H9 (cell line): Measurements from ENCODE around the gene HLA-F. TPM values are rescaled to one million over a fixed set of nuclear protein-coding genes. Genes with fewer than 3 reads are reported as not detected.

ENCODE experiments used
- DNase-seq: peaks from one replicate; pipeline ENCODE4 v3.0.0-alpha.2; 2017
- H2AFZ ChIP-seq: one replicate; pipeline ENCODE4 v1.6.1; 2013; ENCODE audit warnings: mild to moderate bottlenecking, low read length, control low read depth, moderate library complexity
- H2AK5ac ChIP-seq: 2 replicates; pipeline ENCODE4 v1.6.1; 2013; ENCODE audit warnings: low read length, control low read depth, mixed read lengths; ENCODE audit not compliant: insufficient read length
- H2BK120ac ChIP-seq: one replicate; pipeline ENCODE4 v1.6.1; 2013; ENCODE audit warnings: low read depth, mild to moderate bottlenecking, low read length, control low read depth, inconsistent platforms; ENCODE audit not compliant: poor library complexity, severe bottlenecking
- H2BK12ac ChIP-seq: 2 replicates; pipeline ENCODE4 v1.6.1; 2013; ENCODE audit warnings: low read length, control low read depth, mixed read lengths, low read depth; ENCODE audit not compliant: insufficient read length
- H2BK15ac ChIP-seq: 2 replicates; pipeline ENCODE4 v1.6.1; 2013; ENCODE audit warnings: low read depth, low read length, control low read depth
- H2BK20ac ChIP-seq: one replicate; pipeline ENCODE4 v1.6.1; 2013; ENCODE audit warnings: low read depth, mild to moderate bottlenecking, low read length, control low read depth, inconsistent platforms; ENCODE audit not compliant: poor library complexity, severe bottlenecking
- H2BK5ac ChIP-seq: 2 replicates; pipeline ENCODE4 v1.6.1; 2013; ENCODE audit warnings: low read length, control low read depth, mixed read lengths; ENCODE audit not compliant: insufficient read length
- H3K14ac ChIP-seq: 2 replicates; pipeline ENCODE4 v1.6.1; 2013; ENCODE audit warnings: low read length, control low read depth; ENCODE audit not compliant: insufficient read depth
- H3K18ac ChIP-seq: 2 replicates; pipeline ENCODE4 v1.6.1; 2013; ENCODE audit warnings: low read depth, mild to moderate bottlenecking, mixed read lengths, low read length, control low read depth; ENCODE audit not compliant: insufficient read length
- H3K23ac ChIP-seq: 2 replicates; pipeline ENCODE4 v1.6.1; 2013; ENCODE audit warnings: low read length, control low read depth, mixed read lengths, low read depth; ENCODE audit not compliant: insufficient read length
- H3K23me2 ChIP-seq: 2 replicates; pipeline ENCODE4 v1.6.1; 2013; ENCODE audit warnings: low read depth, mild to moderate bottlenecking, mixed read lengths, low read length, control low read depth; ENCODE audit not compliant: insufficient read length, poor library complexity, severe bottlenecking
- H3K27ac ChIP-seq: 2 replicates; pipeline ENCODE4 v1.5.1; 2013; ENCODE audit warnings: low read length, control low read depth, mixed read lengths, low read depth; ENCODE audit not compliant: insufficient read length
- H3K27me3 ChIP-seq: 2 replicates; pipeline ENCODE4 v1.6.1; 2013; ENCODE audit warnings: low read length, control low read depth, inconsistent platforms; ENCODE audit not compliant: insufficient read depth
- H3K4ac ChIP-seq: 2 replicates; pipeline ENCODE4 v1.6.1; 2013; ENCODE audit warnings: low read depth, mild to moderate bottlenecking, control low read depth, inconsistent platforms, low read length, moderate library complexity
- H3K4me1 ChIP-seq: 2 replicates; pipeline ENCODE4 v1.6.1; 2013; ENCODE audit warnings: low read length, control low read depth, inconsistent platforms; ENCODE audit not compliant: insufficient read depth
- H3K4me2 ChIP-seq: 2 replicates; pipeline ENCODE4 v1.6.1; 2013; ENCODE audit warnings: low read length, control low read depth, mixed read lengths; ENCODE audit not compliant: insufficient read length, insufficient read depth
- H3K56ac ChIP-seq: 2 replicates; pipeline ENCODE4 v1.6.1; 2013; ENCODE audit warnings: low read depth, mild to moderate bottlenecking, mixed read lengths, low read length, control low read depth; ENCODE audit not compliant: insufficient read length
- H3K79me1 ChIP-seq: 2 replicates; pipeline ENCODE4 v1.6.1; 2013; ENCODE audit warnings: low read depth, mild to moderate bottlenecking, moderate library complexity, low read length, control low read depth, inconsistent platforms; ENCODE audit not compliant: insufficient read depth, poor library complexity, severe bottlenecking
- H3K79me2 ChIP-seq: 2 replicates; pipeline ENCODE4 v1.6.1; 2013; ENCODE audit warnings: low read length, control low read depth, inconsistent platforms; ENCODE audit not compliant: insufficient read depth
- H3K9ac ChIP-seq: 2 replicates; pipeline ENCODE4 v1.6.1; 2013; ENCODE audit warnings: low read length, control low read depth, mixed read lengths; ENCODE audit not compliant: insufficient read length; ENCODE audit errors: extremely low read depth
- H3K9me3 ChIP-seq: one replicate; pipeline ENCODE4 v1.6.1; 2013; ENCODE audit warnings: low read depth, low read length, inconsistent platforms; ENCODE audit not compliant: control insufficient read depth
- H3T11ph ChIP-seq: one replicate; pipeline ENCODE4 v1.6.1; 2013; ENCODE audit warnings: mild to moderate bottlenecking, low read length, control low read depth, inconsistent platforms
- H4K20me1 ChIP-seq: one replicate; pipeline ENCODE4 v1.6.1; 2013; ENCODE audit not compliant: control insufficient read depth, insufficient read length, insufficient read depth
- H4K5ac ChIP-seq: 2 replicates; pipeline ENCODE4 v1.6.1; 2013; ENCODE audit warnings: low read depth, mild to moderate bottlenecking, mixed read lengths, low read length, control low read depth; ENCODE audit not compliant: insufficient read length
- H4K8ac ChIP-seq: replicated peaks from 2 replicates; pipeline ENCODE4 v1.6.1; 2013; ENCODE audit warnings: low read length, control low read depth, mixed read lengths, low read depth; ENCODE audit not compliant: insufficient read length
- H4K91ac ChIP-seq: 2 replicates; pipeline ENCODE4 v1.6.1; 2013; ENCODE audit warnings: low read depth, mild to moderate bottlenecking, moderate library complexity, mixed read lengths, low read length, control low read depth; ENCODE audit not compliant: insufficient read length
- H3K27ac Mint-ChIP-seq, 3 experiments: 2 replicates in 2 of 3; 3 replicates in 1 of 3; pipeline ENCODE4 v1.8.0; 2020 to 2021; ENCODE audit warnings: mixed read lengths in 3 of 3, mild to moderate bottlenecking in 1 of 3, moderate library complexity in 1 of 3
- H3K27me3 Mint-ChIP-seq: 2 replicates; pipeline ENCODE4 v1.8.0; 2021; ENCODE audit warnings: low read depth, mild to moderate bottlenecking, moderate library complexity, mixed read lengths
- H3K36me3 Mint-ChIP-seq, 3 experiments: 2 replicates in 2 of 3; 3 replicates in 1 of 3; pipeline ENCODE4 v1.8.0; 2020 to 2021; ENCODE audit warnings: low read depth in 3 of 3, mixed read lengths in 3 of 3; ENCODE audit not compliant: insufficient read depth in 1 of 3
- H3K4me1 Mint-ChIP-seq, 2 experiments: 2 replicates each; pipeline ENCODE4 v1.8.0; 2020; ENCODE audit warnings: mixed read lengths in 2 of 2
- H3K4me3 Mint-ChIP-seq, 2 experiments: 2 replicates in 1 of 2; 3 replicates in 1 of 2; pipeline ENCODE4 v1.8.0; 2020 to 2021; ENCODE audit warnings: mild to moderate bottlenecking in 2 of 2, mixed read lengths in 2 of 2, moderate library complexity in 1 of 2
- H3K9me3 Mint-ChIP-seq, 2 experiments: 2 replicates in 1 of 2; 3 replicates in 1 of 2; pipeline ENCODE4 v1.8.0; 2020; ENCODE audit warnings: mild to moderate bottlenecking in 2 of 2, mixed read lengths in 2 of 2, moderate library complexity in 1 of 2
- WGBS: extraction: QIAGEN DNeasy Blood & Tissue Kit; methylation state at CpG from one replicate; pipeline ENCODE4 v1.1.7; 2013; ENCODE audit warnings: missing lambda C conversion rate, low lambda C conversion rate, mixed read lengths; ENCODE audit not compliant: insufficient read length; ENCODE audit errors: extremely low coverage; 5-methylcytosine and 5-hydroxymethylcytosine counted together
- total RNA-seq: library from RNA; stranded (reverse); gene quantifications from 2 replicates; pipeline ENCODE4 v1.2.1, GENCODE V29; 2021
- TF ChIP-seq, protein P1 (sequence below): fragments of 200-600 bp; sonication (generic); conservative IDR thresholded peaks from 3 replicates; pipeline ENCODE4 v1.8.0; 2021; ENCODE audit warnings: antibody characterized with exemption, mild to moderate bottlenecking

Gene HLA-F
- total RNA-seq, 1 experiment from 2014 or later, result 7.4 TPM

DNA sequence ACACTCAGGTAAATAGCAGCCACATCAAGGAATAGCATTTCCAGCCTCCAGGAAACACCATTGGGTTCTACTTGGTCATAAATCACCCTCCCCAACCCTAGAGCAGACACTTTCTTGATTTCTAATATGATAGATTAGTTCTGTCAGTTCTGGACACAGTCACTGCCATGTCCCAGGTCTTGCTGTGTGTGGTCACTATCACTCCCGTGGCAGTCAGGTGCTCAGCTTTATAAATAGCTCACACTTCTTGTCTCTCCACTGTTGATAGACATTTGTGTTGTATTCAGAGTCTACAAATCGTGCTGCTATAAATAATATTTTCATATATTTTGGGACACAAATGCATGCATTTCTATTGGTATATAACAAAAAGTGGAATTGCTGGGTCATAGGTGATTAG, 13.3 kb downstream of the HLA-F start:
- Histone ChIP-seq H3K56ac (no peak overlapping the region), H3K23ac (no peak overlapping the region), H4K5ac (no peak overlapping the region), H4K91ac (no peak overlapping the region), H3T11ph (no peak overlapping the region), H2BK12ac (no peak overlapping the region), H2AK5ac (no peak overlapping the region), H3K4ac (no peak overlapping the region), H2BK5ac (no peak overlapping the region), H3K14ac (no peak overlapping the region), H3K23me2 (no peaks in the 10 kb centered on the region), H2BK15ac (no peak overlapping the region), H3K79me1 (no peaks in the 10 kb centered on the region), H3K79me2 (no peaks in the 10 kb centered on the region), H3K4me2 (no peak overlapping the region), H3K18ac (no peak overlapping the region), H2BK20ac (no peak overlapping the region), H2BK120ac (no peak overlapping the region), H3K27ac (no peak overlapping the region), H3K9me3 (no peaks in the 10 kb centered on the region), H3K9ac (no peak overlapping the region), H4K8ac (no peak overlapping the region), H3K27me3 (no peaks in the 10 kb centered on the region), H2AFZ (no peak overlapping the region), H4K20me1 (no peaks in the 10 kb centered on the region), H3K4me1 (no peaks in the 10 kb centered on the region)
- Mint-ChIP-seq H3K36me3 (no peaks in the 10 kb centered on the region; a peak in 1 of 7 replicates), H3K4me3 (no peak overlapping the region), H3K27me3 (peaks cover 5% of the 10 kb centered on the region), H3K4me1 (no peaks in the 10 kb centered on the region), H3K9me3 (no peaks in the 10 kb centered on the region), H3K27ac (no peak overlapping the region)
- no peak for DNase-seq
- TF ChIP-seq, protein P1, sequence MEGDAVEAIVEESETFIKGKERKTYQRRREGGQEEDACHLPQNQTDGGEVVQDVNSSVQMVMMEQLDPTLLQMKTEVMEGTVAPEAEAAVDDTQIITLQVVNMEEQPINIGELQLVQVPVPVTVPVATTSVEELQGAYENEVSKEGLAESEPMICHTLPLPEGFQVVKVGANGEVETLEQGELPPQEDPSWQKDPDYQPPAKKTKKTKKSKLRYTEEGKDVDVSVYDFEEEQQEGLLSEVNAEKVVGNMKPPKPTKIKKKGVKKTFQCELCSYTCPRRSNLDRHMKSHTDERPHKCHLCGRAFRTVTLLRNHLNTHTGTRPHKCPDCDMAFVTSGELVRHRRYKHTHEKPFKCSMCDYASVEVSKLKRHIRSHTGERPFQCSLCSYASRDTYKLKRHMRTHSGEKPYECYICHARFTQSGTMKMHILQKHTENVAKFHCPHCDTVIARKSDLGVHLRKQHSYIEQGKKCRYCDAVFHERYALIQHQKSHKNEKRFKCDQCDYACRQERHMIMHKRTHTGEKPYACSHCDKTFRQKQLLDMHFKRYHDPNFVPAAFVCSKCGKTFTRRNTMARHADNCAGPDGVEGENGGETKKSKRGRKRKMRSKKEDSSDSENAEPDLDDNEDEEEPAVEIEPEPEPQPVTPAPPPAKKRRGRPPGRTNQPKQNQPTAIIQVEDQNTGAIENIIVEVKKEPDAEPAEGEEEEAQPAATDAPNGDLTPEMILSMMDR, result no peak
- WGBS, result no CpG with 5 or more reads among the region's 2 CpGs
